Measurements from ENCODE around the gene ELF3.
A peak's percentile ranks its signal among the peaks of the same experiment; 100 is the strongest.

ELF3 gene

GRCh38 chr1:202007805-202008489 lies 2.4 kb upstream of the ELF3 start:
- TF ChIP-seq SPI1 (IDR thresholded peaks at IDR 0.05; ENCODE audit: low read depth, low read length) (no peak), PAX5 (IDR thresholded peaks at IDR 0.05; ENCODE audit: insufficient read depth, low read length, severe bottlenecking) (no peak), POU2F2 (IDR thresholded peaks at IDR 0.05; ENCODE audit: low read depth, low read length) (no peak), TAF1 (IDR thresholded peaks at IDR 0.05; ENCODE audit: low read depth, low read length) (no peak), POLR2AphosphoS5 (IDR thresholded peaks at IDR 0.05; ENCODE audit: low read depth, low read length) (no peak), POLR2A (IDR thresholded peaks at IDR 0.05; ENCODE audit: low read depth, low read length) (no peak)
- FAIRE-seq (no peak), DNase-seq (ENCODE audit: insufficient read length, low spot score) (no peak)

- DNase-seq (ENCODE audit: insufficient read length, low spot score) (peak; percentile 68), FAIRE-seq (peak; percentile 48)
- TF ChIP-seq POLR2A (IDR thresholded peaks at IDR 0.05; ENCODE audit: low read depth, low read length) (no peak), POLR2AphosphoS5 (IDR thresholded peaks at IDR 0.05; ENCODE audit: low read depth, low read length) (no peak), POU2F2 (IDR thresholded peaks at IDR 0.05; ENCODE audit: low read depth, low read length) (no peak), TAF1 (IDR thresholded peaks at IDR 0.05; ENCODE audit: low read depth, low read length) (no peak), SPI1 (IDR thresholded peaks at IDR 0.05; ENCODE audit: low read depth, low read length) (no peak), PAX5 (IDR thresholded peaks at IDR 0.05; ENCODE audit: insufficient read depth, low read length, severe bottlenecking) (no peak)
Measured at GRCh38 chr1:202009326-202010179, 834 bp upstream of the ELF3 start.

- TF ChIP-seq PAX5 (IDR thresholded peaks at IDR 0.05; ENCODE audit: insufficient read depth, low read length, severe bottlenecking) (no peak), SPI1 (IDR thresholded peaks at IDR 0.05; ENCODE audit: low read depth, low read length) (no peak), POU2F2 (IDR thresholded peaks at IDR 0.05; ENCODE audit: low read depth, low read length) (no peak), POLR2AphosphoS5 (IDR thresholded peaks at IDR 0.05; ENCODE audit: low read depth, low read length) (no peak), POLR2A (IDR thresholded peaks at IDR 0.05; ENCODE audit: low read depth, low read length) (no peak), TAF1 (IDR thresholded peaks at IDR 0.05; ENCODE audit: low read depth, low read length) (no peak)
- FAIRE-seq (no peak), DNase-seq (ENCODE audit: insufficient read length, low spot score) (no peak)
Measured at GRCh38 chr1:202011994-202012393, 1.6 kb downstream of the ELF3 start.

- no peak for FAIRE-seq
- TF ChIP-seq SPI1 (IDR thresholded peaks at IDR 0.05; ENCODE audit: low read depth, low read length) (no peak), POLR2AphosphoS5 (IDR thresholded peaks at IDR 0.05; ENCODE audit: low read depth, low read length) (no peak), POU2F2 (IDR thresholded peaks at IDR 0.05; ENCODE audit: low read depth, low read length) (no peak), TAF1 (IDR thresholded peaks at IDR 0.05; ENCODE audit: low read depth, low read length) (no peak), PAX5 (IDR thresholded peaks at IDR 0.05; ENCODE audit: insufficient read depth, low read length, severe bottlenecking) (no peak), POLR2A (IDR thresholded peaks at IDR 0.05; ENCODE audit: low read depth, low read length) (no peak)
- no peak for DNase-seq (ENCODE audit: insufficient read length, low spot score)
Measured at GRCh38 chr1:202012544-202013478, 2.4 kb downstream of the ELF3 start.

GRCh38 chr1:202013603-202014002 lies 3.2 kb downstream of the ELF3 start:
- FAIRE-seq (no peak), DNase-seq (ENCODE audit: insufficient read length, low spot score) (no peak)
- TF ChIP-seq PAX5 (IDR thresholded peaks at IDR 0.05; ENCODE audit: insufficient read depth, low read length, severe bottlenecking): no peak
- TF ChIP-seq TAF1 (IDR thresholded peaks at IDR 0.05; ENCODE audit: low read depth, low read length): no peak

GRCh38 chr1:202014060-202014459 lies 3.7 kb downstream of the ELF3 start:
- FAIRE-seq (no peak), DNase-seq (ENCODE audit: insufficient read length, low spot score) (no peak)
- TF ChIP-seq SPI1 (IDR thresholded peaks at IDR 0.05; ENCODE audit: low read depth, low read length): no peak
- no peak for TF ChIP-seq PAX5 (IDR thresholded peaks at IDR 0.05; ENCODE audit: insufficient read depth, low read length, severe bottlenecking)
- TF ChIP-seq POLR2A (IDR thresholded peaks at IDR 0.05; ENCODE audit: low read depth, low read length): no peak
- no peak for TF ChIP-seq POLR2AphosphoS5 (IDR thresholded peaks at IDR 0.05; ENCODE audit: low read depth, low read length)

- no peak for TF ChIP-seq POLR2A (IDR thresholded peaks at IDR 0.05; ENCODE audit: low read depth, low read length)
- TF ChIP-seq SPI1 (IDR thresholded peaks at IDR 0.05; ENCODE audit: low read depth, low read length): no peak
- TF ChIP-seq PAX5 (IDR thresholded peaks at IDR 0.05; ENCODE audit: insufficient read depth, low read length, severe bottlenecking): no peak
- no peak for TF ChIP-seq TAF1 (IDR thresholded peaks at IDR 0.05; ENCODE audit: low read depth, low read length)
- no peak for TF ChIP-seq POU2F2 (IDR thresholded peaks at IDR 0.05; ENCODE audit: low read depth, low read length)
- TF ChIP-seq POLR2AphosphoS5 (IDR thresholded peaks at IDR 0.05; ENCODE audit: low read depth, low read length): no peak
- FAIRE-seq: no peak
Measured at GRCh38 chr1:202014915-202015661, 4.7 kb downstream of the ELF3 start.

GRCh38 chr1:202015662-202015937 lies 5.2 kb downstream of the ELF3 start:
- TF ChIP-seq PAX5 (IDR thresholded peaks at IDR 0.05; ENCODE audit: insufficient read depth, low read length, severe bottlenecking) (no peak), POLR2AphosphoS5 (IDR thresholded peaks at IDR 0.05; ENCODE audit: low read depth, low read length) (no peak), TAF1 (IDR thresholded peaks at IDR 0.05; ENCODE audit: low read depth, low read length) (no peak), POU2F2 (IDR thresholded peaks at IDR 0.05; ENCODE audit: low read depth, low read length) (no peak), POLR2A (IDR thresholded peaks at IDR 0.05; ENCODE audit: low read depth, low read length) (no peak), SPI1 (IDR thresholded peaks at IDR 0.05; ENCODE audit: low read depth, low read length) (no peak)
- FAIRE-seq: no peak
- no peak for DNase-seq (ENCODE audit: insufficient read length, low spot score)

More at GRCh38 chr1:202014915-202015661, 4.7 kb downstream of the ELF3 start:
- DNase-seq (ENCODE audit: insufficient read length, low spot score): no peak

Data from GM12891 (cell line).